Measurements from ENCODE around the gene FBXW5.

FBXW5 gene

DNA sequence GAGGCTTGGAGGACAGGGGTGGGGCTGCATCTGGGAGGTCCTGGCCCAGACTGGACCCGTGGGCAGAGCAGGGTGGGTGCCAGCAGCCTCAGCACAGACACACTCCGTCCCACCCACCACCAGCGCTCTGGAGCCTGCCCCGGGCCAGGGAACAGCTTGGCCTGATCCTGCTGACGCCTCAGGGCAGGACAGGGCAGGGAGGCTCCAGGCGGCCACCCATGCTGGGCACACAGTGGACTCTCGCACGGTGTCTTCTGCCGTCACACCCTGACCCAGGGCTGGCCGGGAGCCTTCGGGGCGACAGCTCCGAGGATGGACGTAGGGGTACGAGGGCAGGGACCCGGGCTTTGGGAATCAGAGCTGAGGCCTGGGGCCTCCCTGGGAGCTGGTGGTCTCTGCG lies 24.6 kb upstream of the FBXW5 start:
- Histone ChIP-seq H3K4me3 (ENCODE audit: severe bottlenecking) (no peak overlapping the region), H3K9me3 (ENCODE audit: severe bottlenecking) (no peaks in the 10 kb centered on the region), H3K27me3 (ENCODE audit: insufficient read depth, poor library complexity, severe bottlenecking) (no peaks in the 10 kb centered on the region), H3K27ac (ENCODE audit: poor library complexity, severe bottlenecking) (no peak overlapping the region), H3K36me3 (ENCODE audit: low read depth) (no peaks in the 10 kb centered on the region), H3K4me1 (ENCODE audit: insufficient read depth, poor library complexity, severe bottlenecking) (no peaks in the 10 kb centered on the region)
- peak; percentile 21; the same call in 1 of the 3 replicates for ATAC-seq (ENCODE audit: low read depth)
- TF ChIP-seq, protein P1, sequence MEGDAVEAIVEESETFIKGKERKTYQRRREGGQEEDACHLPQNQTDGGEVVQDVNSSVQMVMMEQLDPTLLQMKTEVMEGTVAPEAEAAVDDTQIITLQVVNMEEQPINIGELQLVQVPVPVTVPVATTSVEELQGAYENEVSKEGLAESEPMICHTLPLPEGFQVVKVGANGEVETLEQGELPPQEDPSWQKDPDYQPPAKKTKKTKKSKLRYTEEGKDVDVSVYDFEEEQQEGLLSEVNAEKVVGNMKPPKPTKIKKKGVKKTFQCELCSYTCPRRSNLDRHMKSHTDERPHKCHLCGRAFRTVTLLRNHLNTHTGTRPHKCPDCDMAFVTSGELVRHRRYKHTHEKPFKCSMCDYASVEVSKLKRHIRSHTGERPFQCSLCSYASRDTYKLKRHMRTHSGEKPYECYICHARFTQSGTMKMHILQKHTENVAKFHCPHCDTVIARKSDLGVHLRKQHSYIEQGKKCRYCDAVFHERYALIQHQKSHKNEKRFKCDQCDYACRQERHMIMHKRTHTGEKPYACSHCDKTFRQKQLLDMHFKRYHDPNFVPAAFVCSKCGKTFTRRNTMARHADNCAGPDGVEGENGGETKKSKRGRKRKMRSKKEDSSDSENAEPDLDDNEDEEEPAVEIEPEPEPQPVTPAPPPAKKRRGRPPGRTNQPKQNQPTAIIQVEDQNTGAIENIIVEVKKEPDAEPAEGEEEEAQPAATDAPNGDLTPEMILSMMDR (IDR thresholded peaks at IDR 0.05; ENCODE audit: poor library complexity, severe bottlenecking), result no peak
- DNase-seq (ENCODE audit: low spot score), result no peak

DNA sequence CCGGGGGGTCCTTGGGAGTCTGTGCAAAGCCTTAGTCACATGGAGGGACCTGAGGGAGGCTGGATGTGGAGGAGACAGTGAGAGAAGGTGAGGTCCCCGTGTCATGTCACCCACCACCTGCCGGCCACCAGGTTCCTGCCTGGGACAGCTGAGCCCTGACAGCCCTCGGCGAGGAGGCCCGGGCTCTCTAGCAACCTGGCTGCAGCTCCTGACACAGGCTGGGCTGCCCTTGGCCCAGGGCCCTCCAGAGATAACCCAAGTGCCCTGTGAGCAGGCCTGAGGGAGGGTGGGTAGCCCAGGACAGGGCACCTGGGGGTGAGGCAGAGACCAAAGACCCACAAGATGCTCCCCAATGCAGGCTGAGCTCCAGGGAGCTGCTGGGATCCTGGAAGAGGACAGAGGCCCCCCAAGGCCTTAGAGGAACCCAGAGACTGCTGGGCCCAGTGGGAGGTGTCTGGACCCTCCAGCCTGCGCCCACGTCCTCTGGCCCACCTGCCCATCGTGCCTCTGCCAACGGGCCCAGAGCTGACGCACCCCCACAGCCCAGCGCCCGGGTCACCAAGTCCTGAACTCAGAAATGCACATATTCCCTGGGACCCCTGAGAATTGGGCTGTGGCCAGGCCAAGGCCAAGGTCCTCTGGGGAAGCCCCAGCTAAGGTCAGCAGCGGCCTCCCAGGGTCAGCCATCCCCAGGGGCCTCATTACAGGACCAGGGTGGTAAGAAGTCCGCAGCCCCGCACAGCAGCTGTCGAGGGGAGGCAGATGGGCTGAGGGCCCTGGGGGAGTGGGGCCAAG lies 24.0 kb upstream of the FBXW5 start:
- no peak for DNase-seq (ENCODE audit: low spot score)
- Histone ChIP-seq H3K27ac (ENCODE audit: poor library complexity, severe bottlenecking) (no peak overlapping the region), H3K9me3 (ENCODE audit: severe bottlenecking) (no peaks in the 10 kb centered on the region), H3K4me3 (ENCODE audit: severe bottlenecking) (no peak overlapping the region), H3K4me1 (ENCODE audit: insufficient read depth, poor library complexity, severe bottlenecking) (no peaks in the 10 kb centered on the region), H3K36me3 (ENCODE audit: low read depth) (no peaks in the 10 kb centered on the region), H3K27me3 (ENCODE audit: insufficient read depth, poor library complexity, severe bottlenecking) (no peaks in the 10 kb centered on the region)
- TF ChIP-seq, protein P1 (IDR thresholded peaks at IDR 0.05; ENCODE audit: poor library complexity, severe bottlenecking), result no peak
- no peak for ATAC-seq (ENCODE audit: low read depth)

DNA sequence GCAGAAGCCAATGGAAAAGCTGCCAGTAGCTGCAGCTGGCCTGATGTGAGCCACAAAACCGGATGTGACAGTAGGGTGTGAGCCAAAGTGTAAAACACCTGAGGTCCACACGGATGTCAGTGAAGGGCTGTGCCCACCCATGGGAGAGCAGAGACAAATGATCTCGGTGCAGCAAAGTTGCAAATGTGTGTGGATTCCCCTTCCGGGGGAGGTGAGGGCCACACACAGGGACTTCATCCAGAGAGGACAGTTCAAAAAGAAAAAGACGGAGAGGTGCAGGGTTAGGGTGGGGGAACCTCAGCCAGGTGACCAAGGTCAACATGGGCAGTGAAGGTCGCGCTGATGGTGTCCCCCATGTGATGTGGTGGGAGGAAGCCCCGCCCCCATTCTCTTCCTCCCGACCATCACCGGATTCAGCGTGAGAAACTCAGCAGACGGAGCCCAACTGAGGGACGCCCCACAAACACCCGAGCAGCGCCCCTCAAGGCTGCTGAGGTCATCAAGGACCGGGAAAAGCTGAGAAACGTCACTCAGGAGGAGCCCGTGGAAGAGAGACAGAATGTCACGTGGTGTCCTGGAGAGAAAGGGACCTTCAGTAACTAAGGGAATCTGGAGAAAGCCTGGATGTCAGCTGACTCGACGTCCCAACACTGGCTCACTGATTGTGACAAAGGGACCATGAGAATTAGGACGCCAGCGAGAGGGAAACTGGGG lies 21.4 kb upstream of the FBXW5 start:
- no peaks in the 10 kb centered on the region for H3K4me1 ChIP-seq (ENCODE audit: insufficient read depth, poor library complexity, severe bottlenecking)
- TF ChIP-seq, protein P1 (IDR thresholded peaks at IDR 0.05; ENCODE audit: poor library complexity, severe bottlenecking), result no peak
- H3K27ac ChIP-seq (ENCODE audit: poor library complexity, severe bottlenecking), result no peak overlapping the region
- DNase-seq (ENCODE audit: low spot score) (no peak), ATAC-seq (ENCODE audit: low read depth) (no peak)
- H3K27me3 ChIP-seq (ENCODE audit: insufficient read depth, poor library complexity, severe bottlenecking), result no peaks in the 10 kb centered on the region
- no peaks in the 10 kb centered on the region for H3K9me3 ChIP-seq (ENCODE audit: severe bottlenecking)
- no peak overlapping the region for H3K4me3 ChIP-seq (ENCODE audit: severe bottlenecking)
- no peaks in the 10 kb centered on the region for H3K36me3 ChIP-seq (ENCODE audit: low read depth)

DNA sequence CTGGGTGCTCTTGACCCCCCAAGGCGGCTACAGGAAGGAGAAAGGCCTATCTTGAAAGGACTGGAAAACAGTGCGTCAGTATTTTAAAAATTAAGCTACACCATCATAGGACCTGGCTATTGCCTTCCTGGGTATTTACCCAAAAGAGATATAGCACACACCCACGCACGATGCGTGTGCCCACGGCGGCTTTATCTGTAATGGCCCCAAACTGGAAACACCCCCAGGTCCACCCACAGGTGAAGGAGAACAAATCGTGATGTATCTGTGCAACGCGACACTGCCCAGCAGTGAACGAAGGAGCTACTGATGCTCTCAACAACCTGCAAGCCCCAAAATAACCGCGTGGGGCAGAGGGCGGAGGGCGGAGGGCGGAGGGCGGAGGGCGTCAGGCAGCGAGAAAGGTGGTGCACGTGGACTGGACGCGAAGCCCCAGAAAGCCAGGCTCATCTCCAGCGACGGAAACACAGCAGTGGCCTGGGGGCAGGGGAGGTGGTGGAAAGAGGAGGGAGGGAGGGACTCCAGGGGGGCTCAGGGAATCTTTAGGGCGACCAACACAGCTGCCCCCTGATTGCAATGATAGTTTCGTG lies 20.4 kb upstream of the FBXW5 start:
- ATAC-seq (ENCODE audit: low read depth), result no peak
- Histone ChIP-seq H3K27ac (ENCODE audit: poor library complexity, severe bottlenecking) (no peak overlapping the region), H3K36me3 (ENCODE audit: low read depth) (no peaks in the 10 kb centered on the region), H3K4me1 (ENCODE audit: insufficient read depth, poor library complexity, severe bottlenecking) (no peaks in the 10 kb centered on the region), H3K9me3 (ENCODE audit: severe bottlenecking) (no peaks in the 10 kb centered on the region), H3K4me3 (ENCODE audit: severe bottlenecking) (no peak overlapping the region), H3K27me3 (ENCODE audit: insufficient read depth, poor library complexity, severe bottlenecking) (no peaks in the 10 kb centered on the region)
- DNase-seq (ENCODE audit: low spot score), result no peak
- TF ChIP-seq, protein P1 (IDR thresholded peaks at IDR 0.05; ENCODE audit: poor library complexity, severe bottlenecking), result no peak

Measured in RWPE2 (cell line).